ENCODE results near the gene MTHFR. TPM values are rescaled to one million over a fixed set of nuclear protein-coding genes. Genes with fewer than 3 reads are reported as not detected.

The MTHFR gene
- total RNA-seq, 2 experiments from 2014 or later = 7.1 to 7.9 TPM

- Mint-ChIP-seq H3K4me1 (ENCODE audit: low read depth) (peaks cover 52% of the 10 kb centered on the region), H3K27me3 (ENCODE audit: low read depth) (no peaks in the 10 kb centered on the region), H3K36me3 (ENCODE audit: low read depth) (peaks cover 2% of the 10 kb centered on the region), H3K9me3 (no peaks in the 10 kb centered on the region), H3K27ac (no peak overlapping the region), H3K4me3 (no peak overlapping the region)
- no peak for DNase-seq
- CTCF ChIA-PET = interaction anchor here (1.8 to 2.5 kb wide), 3 partner anchors 11 to 74 kb away, joined by 6 to 11 read pairs (median 7); partner anchors contain the start of gene FBXO6
- intact Hi-C loops (cut with micrococcal nuclease) = loop anchor here (5.0 kb wide), 1 partner anchor 169 kb away; no protein-coding TSS in a partner anchor
Observed at GRCh38 chr1:11738096-11738495, 67.7 kb downstream of the MTHFR start.

- Mint-ChIP-seq H3K4me1 (ENCODE audit: low read depth) (peaks cover 50% of the 10 kb centered on the region), H3K27me3 (ENCODE audit: low read depth) (no peaks in the 10 kb centered on the region), H3K4me3 (peak overlapping the region; percentile 96), H3K27ac (peak overlapping the region; percentile 93), H3K9me3 (no peaks in the 10 kb centered on the region), H3K36me3 (ENCODE audit: low read depth) (no peaks in the 10 kb centered on the region)
- CTCF ChIA-PET = interaction anchor here (0.7 to 2.5 kb wide), 4 partner anchors 13 to 73 kb away, joined by 3 to 11 read pairs (median 6); partner anchors contain the start of gene FBXO6
- intact Hi-C loops (cut with micrococcal nuclease) = loop anchor here (2.0 to 5.0 kb wide), 2 partner anchors 70 to 170 kb away; partner anchors contain the start of gene CLCN6
- DNase-seq = peak; percentile 66
Observed at GRCh38 chr1:11736746-11737639, 68.8 kb downstream of the MTHFR start.

GRCh38 chr1:11735854-11736745 lies 69.7 kb downstream of the MTHFR start, which contains the start of gene AGTRAP:
TSS of gene AGTRAP (plus strand) at chr1:11736136. CDS start at chr1:11736209, 73 bp downstream.
- peak within 1 kb of the TSS; percentile 96 for H3K4me3 Mint-ChIP-seq
- intact Hi-C loops (cut with micrococcal nuclease) = loop anchor here (2.0 to 5.0 kb wide), 2 partner anchors 71 to 171 kb away; partner anchors contain the start of gene CLCN6
- H3K27ac Mint-ChIP-seq = peak within 1 kb of the TSS; percentile 93
- peak; percentile 92 for DNase-seq
- H3K36me3 Mint-ChIP-seq (ENCODE audit: low read depth) = no peaks in the 10 kb centered on the region
- H3K9me3 Mint-ChIP-seq = no peaks in the 10 kb centered on the region
- no peaks in the 10 kb centered on the region for H3K27me3 Mint-ChIP-seq (ENCODE audit: low read depth)
- CTCF ChIA-PET = interaction anchor here (1.8 to 2.5 kb wide), 4 partner anchors 13 to 85 kb away, joined by 6 to 13 read pairs (median 9); partner anchors contain the start of gene FBXO6
- peaks cover 51% of the 10 kb centered on the region for H3K4me1 Mint-ChIP-seq (ENCODE audit: low read depth)

Other genes starting within 250 kb of the MTHFR start
- 1 to 10 TPM in 1 of 2 experiments, under 1 TPM in 1; 0.77 to 1.1 TPM for gene FBXO2, start 151.5 kb downstream of the MTHFR start, total RNA-seq
- 10 to 100 TPM; 21.6 to 23.6 TPM for gene FBXO44, start 151.1 kb downstream of the MTHFR start, total RNA-seq
- gene FBXO6, start 141.8 kb downstream of the MTHFR start, total RNA-seq = 10 to 100 TPM; 20.0 to 20.6 TPM
- gene MAD2L2, start 124.8 kb downstream of the MTHFR start, total RNA-seq = 10 to 100 TPM; 86.7 to 88.3 TPM
- under 1 TPM; 0.26 to 0.30 TPM for gene DRAXIN, start 114.3 kb downstream of the MTHFR start, total RNA-seq
- 10 to 100 TPM; 20.3 to 21.7 TPM for gene AGTRAP, start 69.8 kb downstream of the MTHFR start, total RNA-seq
- not detected for gene C1orf167, start 43.8 kb downstream of the MTHFR start, total RNA-seq
- 10 to 100 TPM; 11.3 to 11.6 TPM for gene CLCN6, start 227 bp upstream of the MTHFR start, total RNA-seq
- gene NPPA, start 41.8 kb upstream of the MTHFR start, total RNA-seq = not detected
- gene NPPB, start 53.0 kb upstream of the MTHFR start, total RNA-seq = not detected
- 10 to 100 TPM; 16.0 to 17.7 TPM for gene KIAA2013, start 120.5 kb upstream of the MTHFR start, total RNA-seq
- gene PLOD1, start 128.8 kb upstream of the MTHFR start, total RNA-seq = 1 to 10 TPM; 6.7 to 9.0 TPM
- 10 to 100 TPM; 47.4 to 52.3 TPM for gene MFN2, start 174.5 kb upstream of the MTHFR start, total RNA-seq
- gene MIIP, start 213.5 kb upstream of the MTHFR start, total RNA-seq = 10 to 100 TPM; 32.8 to 36.4 TPM